Mesendoderm (in vitro differentiated cells): Measurements from ENCODE around the gene ZFAND2A.

Source experiments
- DNase-seq: peaks from one replicate; pipeline ENCODE4 v3.0.0; 2013
- H2AK5ac ChIP-seq: 2 replicates; pipeline ENCODE4 v1.6.1; 2013; ENCODE audit warnings: low read length, inconsistent platforms
- H2BK120ac ChIP-seq: 2 replicates; pipeline ENCODE4 v1.6.1; 2013; ENCODE audit warnings: low read depth, mild to moderate bottlenecking, low read length, moderate library complexity, mixed read lengths
- H2BK15ac ChIP-seq: replicated peaks from 2 replicates; pipeline ENCODE4 v1.6.1; 2013; ENCODE audit warnings: low read depth, mild to moderate bottlenecking, moderate library complexity
- H2BK5ac ChIP-seq: 2 replicates; pipeline ENCODE4 v1.6.1; 2013; ENCODE audit warnings: low read length, inconsistent platforms
- H3K18ac ChIP-seq: 2 replicates; pipeline ENCODE4 v1.6.1; 2013; ENCODE audit warnings: mild to moderate bottlenecking, low read length, mixed read lengths
- H3K23ac ChIP-seq: one replicate; pipeline ENCODE4 v1.6.1; 2013; ENCODE audit warnings: low read length
- H3K27ac ChIP-seq: 2 replicates; pipeline ENCODE4 v1.5.1; 2013; ENCODE audit warnings: low read depth, mild to moderate bottlenecking, inconsistent platforms, low read length, moderate library complexity
- H3K27me3 ChIP-seq: 2 replicates; pipeline ENCODE4 v1.6.1; 2013; ENCODE audit warnings: low read length, control low read depth, mild to moderate bottlenecking, inconsistent platforms; ENCODE audit not compliant: insufficient read depth, poor library complexity
- H3K36me3 ChIP-seq: 2 replicates; pipeline ENCODE4 v1.6.1; 2013; ENCODE audit warnings: low read length, inconsistent platforms; ENCODE audit not compliant: control insufficient read depth, insufficient read depth
- H3K4ac ChIP-seq: one replicate; pipeline ENCODE4 v1.6.1; 2013; ENCODE audit warnings: low read depth, mild to moderate bottlenecking, low read length, moderate library complexity
- H3K4me1 ChIP-seq: 2 replicates; pipeline ENCODE4 v1.6.1; 2013; ENCODE audit warnings: low read depth, low read length, inconsistent platforms; ENCODE audit not compliant: control insufficient read depth
- H3K4me2 ChIP-seq: 2 replicates; pipeline ENCODE4 v1.6.1; 2013; ENCODE audit warnings: low read length
- H3K4me3 ChIP-seq: 2 replicates; pipeline ENCODE4 v1.5.1; 2013; ENCODE audit warnings: mild to moderate bottlenecking, low read length
- H3K56ac ChIP-seq: one replicate; pipeline ENCODE4 v1.6.1; 2013; ENCODE audit warnings: low read length
- H3K79me1 ChIP-seq: 2 replicates; pipeline ENCODE4 v1.6.1; 2013; ENCODE audit warnings: low read length, inconsistent platforms
- H3K79me2 ChIP-seq: 2 replicates; pipeline ENCODE4 v1.6.1; 2013; ENCODE audit warnings: mild to moderate bottlenecking, low read length; ENCODE audit not compliant: control insufficient read depth, insufficient read depth
- H3K9ac ChIP-seq: 2 replicates; pipeline ENCODE4 v1.6.1; 2013; ENCODE audit warnings: low read length, inconsistent platforms
- H4K5ac ChIP-seq: one replicate; pipeline ENCODE4 v1.6.1; 2013; ENCODE audit warnings: low read length
- H4K8ac ChIP-seq: one replicate; pipeline ENCODE4 v1.6.1; 2013; ENCODE audit warnings: low read depth, mild to moderate bottlenecking, control low read depth, low read length, moderate library complexity
- WGBS: extraction: QIAGEN DNeasy Blood & Tissue Kit; methylation state at CpG from one replicate; pipeline ENCODE4 v1.1.7; 2013; ENCODE audit warnings: low lambda C conversion rate, missing lambda C conversion rate; ENCODE audit not compliant: insufficient coverage; ENCODE audit errors: extremely low coverage; 5-methylcytosine and 5-hydroxymethylcytosine counted together

The ZFAND2A gene

GRCh38 chr7:1130021-1130990 lies 29.7 kb downstream of the ZFAND2A start:
- no peak overlapping the region for H3K4ac ChIP-seq
- H3K4me2 ChIP-seq = no peak overlapping the region
- H4K5ac ChIP-seq = no peak overlapping the region
- H3K4me3 ChIP-seq = no peak overlapping the region
- H3K79me1 ChIP-seq = peaks cover 3% of the 10 kb centered on the region
- no peak overlapping the region for H3K18ac ChIP-seq
- H2BK5ac ChIP-seq = no peak overlapping the region
- H3K23ac ChIP-seq = no peak overlapping the region
- H3K56ac ChIP-seq = no peak overlapping the region
- no CpG with 5 or more reads among the region's 26 CpGs for WGBS
- DNase-seq = no peak
- no peak overlapping the region for H4K8ac ChIP-seq
- no peaks in the 10 kb centered on the region for H3K36me3 ChIP-seq
- no peak overlapping the region for H2BK15ac ChIP-seq
- H3K4me1 ChIP-seq = no peaks in the 10 kb centered on the region
- H3K27me3 ChIP-seq = no peaks in the 10 kb centered on the region
- H3K9ac ChIP-seq = no peak overlapping the region
- H2BK120ac ChIP-seq = no peak overlapping the region
- no peak overlapping the region for H2AK5ac ChIP-seq
- no peak overlapping the region for H3K27ac ChIP-seq
- peaks cover 5% of the 10 kb centered on the region for H3K79me2 ChIP-seq

GRCh38 chr7:1129431-1129830 lies 30.6 kb downstream of the ZFAND2A start:
- DNase-seq = no peak
- Histone ChIP-seq H3K79me2 (peaks cover 2% of the 10 kb centered on the region), H4K5ac (no peak overlapping the region), H3K23ac (no peak overlapping the region), H2BK120ac (no peak overlapping the region), H2BK15ac (no peak overlapping the region), H3K4me1 (no peaks in the 10 kb centered on the region), H2AK5ac (no peak overlapping the region), H3K4me3 (no peak overlapping the region), H3K27ac (no peak overlapping the region), H3K18ac (no peak overlapping the region), H3K36me3 (no peaks in the 10 kb centered on the region), H3K4me2 (no peak overlapping the region), H3K4ac (no peak overlapping the region), H3K79me1 (peaks cover 1% of the 10 kb centered on the region), H3K56ac (no peak overlapping the region), H2BK5ac (no peak overlapping the region), H3K9ac (no peak overlapping the region), H3K27me3 (no peaks in the 10 kb centered on the region), H4K8ac (no peak overlapping the region)
- WGBS = no CpG with 5 or more reads among the region's 13 CpGs

- no peak overlapping the region for H4K8ac ChIP-seq
- H3K27me3 ChIP-seq = no peaks in the 10 kb centered on the region
- no CpG with 5 or more reads among the region's 7 CpGs for WGBS
- H3K9ac ChIP-seq = no peak overlapping the region
- H3K56ac ChIP-seq = no peak overlapping the region
- no peak overlapping the region for H3K18ac ChIP-seq
- no peak overlapping the region for H3K4me3 ChIP-seq
- H3K4ac ChIP-seq = no peak overlapping the region
- no peak overlapping the region for H2BK120ac ChIP-seq
- H3K36me3 ChIP-seq = no peaks in the 10 kb centered on the region
- H3K4me1 ChIP-seq = no peaks in the 10 kb centered on the region
- H3K4me2 ChIP-seq = no peak overlapping the region
- no peak for DNase-seq
- no peaks in the 10 kb centered on the region for H3K79me2 ChIP-seq
- no peak overlapping the region for H2BK15ac ChIP-seq
- H2AK5ac ChIP-seq = no peak overlapping the region
- H3K27ac ChIP-seq = no peak overlapping the region
- H4K5ac ChIP-seq = no peak overlapping the region
- H2BK5ac ChIP-seq = no peak overlapping the region
- no peak overlapping the region for H3K23ac ChIP-seq
- peaks cover 4% of the 10 kb centered on the region for H3K79me1 ChIP-seq
Observed at GRCh38 chr7:1127001-1127400, 33.0 kb downstream of the ZFAND2A start.

- no peak overlapping the region for H3K4me2 ChIP-seq
- no peak for DNase-seq
- no peak overlapping the region for H4K5ac ChIP-seq
- H3K27me3 ChIP-seq = no peaks in the 10 kb centered on the region
- no peak overlapping the region for H2BK15ac ChIP-seq
- no peak overlapping the region for H3K18ac ChIP-seq
- H3K23ac ChIP-seq = no peak overlapping the region
- no peak overlapping the region for H3K27ac ChIP-seq
- peaks cover 6% of the 10 kb centered on the region for H3K79me1 ChIP-seq
- no peak overlapping the region for H3K9ac ChIP-seq
- no peak overlapping the region for H3K4ac ChIP-seq
- H3K79me2 ChIP-seq = peaks cover 3% of the 10 kb centered on the region
- H2AK5ac ChIP-seq = no peak overlapping the region
- H4K8ac ChIP-seq = no peak overlapping the region
- no peak overlapping the region for H3K56ac ChIP-seq
- no peak overlapping the region for H3K4me3 ChIP-seq
- H2BK5ac ChIP-seq = no peak overlapping the region
- no peaks in the 10 kb centered on the region for H3K36me3 ChIP-seq
- H2BK120ac ChIP-seq = no peak overlapping the region
- WGBS = no CpG with 5 or more reads among the region's 16 CpGs
- no peaks in the 10 kb centered on the region for H3K4me1 ChIP-seq
Observed at GRCh38 chr7:1125603-1125969, 34.4 kb downstream of the ZFAND2A start.

DNA sequence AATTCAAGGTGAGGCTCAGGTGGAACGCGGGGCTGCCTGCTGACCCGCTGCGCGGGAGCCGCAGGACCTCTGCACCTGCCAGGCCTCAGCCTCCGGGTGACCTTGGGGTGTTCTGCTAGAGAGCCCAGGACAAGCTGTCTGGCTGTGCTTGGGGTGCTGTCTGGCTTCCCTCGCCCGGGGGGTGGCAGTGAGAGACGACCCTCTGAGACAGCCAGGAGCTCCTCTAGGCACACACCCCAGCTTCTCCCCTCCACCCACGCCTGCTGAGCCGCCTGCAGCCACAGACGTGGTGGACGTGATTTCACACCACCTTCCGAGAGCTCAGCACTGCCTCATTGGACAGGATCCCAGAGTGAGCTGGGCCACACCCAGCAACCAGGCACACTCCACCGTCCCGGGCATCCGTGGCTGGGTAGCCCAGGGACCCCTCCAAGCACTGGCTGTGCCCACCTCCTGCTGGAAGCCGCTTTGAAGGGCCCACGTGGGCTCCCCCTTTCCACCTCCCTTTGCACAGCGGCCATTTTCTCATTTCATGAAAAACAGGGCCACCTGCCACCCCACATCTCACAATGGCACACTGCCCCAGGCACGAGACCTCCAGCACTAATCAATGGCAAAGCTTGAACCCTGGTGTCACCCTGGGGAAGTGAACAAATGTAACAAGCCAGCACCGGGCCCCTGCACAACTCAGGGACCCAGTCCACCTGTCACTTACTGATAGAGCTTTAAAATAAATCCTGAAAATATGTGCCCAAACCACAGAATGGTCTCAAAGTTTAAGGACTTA lies 35.0 kb downstream of the ZFAND2A start:
- H3K36me3 ChIP-seq = no peaks in the 10 kb centered on the region
- DNase-seq = no peak
- H3K18ac ChIP-seq = no peak overlapping the region
- H3K9ac ChIP-seq = no peak overlapping the region
- no peaks in the 10 kb centered on the region for H3K27me3 ChIP-seq
- no peak overlapping the region for H3K27ac ChIP-seq
- no peak overlapping the region for H2BK120ac ChIP-seq
- H3K79me2 ChIP-seq = peaks cover 4% of the 10 kb centered on the region
- H2BK5ac ChIP-seq = no peak overlapping the region
- no peak overlapping the region for H3K23ac ChIP-seq
- WGBS = no CpG with 5 or more reads among the region's 23 CpGs
- H3K79me1 ChIP-seq = peaks cover 8% of the 10 kb centered on the region
- no peak overlapping the region for H3K4ac ChIP-seq
- no peak overlapping the region for H4K5ac ChIP-seq
- no peak overlapping the region for H4K8ac ChIP-seq
- H3K4me3 ChIP-seq = no peak overlapping the region
- no peak overlapping the region for H3K56ac ChIP-seq
- H3K4me2 ChIP-seq = no peak overlapping the region
- no peaks in the 10 kb centered on the region for H3K4me1 ChIP-seq
- H2BK15ac ChIP-seq = no peak overlapping the region
- no peak overlapping the region for H2AK5ac ChIP-seq
